Sigmoid colon (tissue), 4 donors: ENCODE data around the gene KCNJ3.

Source experiments
- POLR2AphosphoS5 ChIP-seq, 4 donors: sonication (generic); formaldehyde crosslinking; IDR thresholded peaks; one replicate each; pipeline ENCODE4 v1.6.1; 2017; ENCODE audit warnings: antibody characterized with exemption in 4 of 4
- TF ChIP-seq, protein P1 (sequence below), 4 experiments: fragments of 450-650 bp in 3 of 4; fragments of 200-600 bp in 1 of 4; IDR thresholded peaks; one replicate each; pipeline ENCODE4 v1.5.1; 2016 to 2019; ENCODE audit warnings: antibody characterized with exemption in 4 of 4, mild to moderate bottlenecking in 3 of 4, moderate library complexity in 2 of 4

GRCh38 chr2:154724194-154724797, 25.8 kb downstream of the KCNJ3 start:
- TF ChIP-seq, protein P1, sequence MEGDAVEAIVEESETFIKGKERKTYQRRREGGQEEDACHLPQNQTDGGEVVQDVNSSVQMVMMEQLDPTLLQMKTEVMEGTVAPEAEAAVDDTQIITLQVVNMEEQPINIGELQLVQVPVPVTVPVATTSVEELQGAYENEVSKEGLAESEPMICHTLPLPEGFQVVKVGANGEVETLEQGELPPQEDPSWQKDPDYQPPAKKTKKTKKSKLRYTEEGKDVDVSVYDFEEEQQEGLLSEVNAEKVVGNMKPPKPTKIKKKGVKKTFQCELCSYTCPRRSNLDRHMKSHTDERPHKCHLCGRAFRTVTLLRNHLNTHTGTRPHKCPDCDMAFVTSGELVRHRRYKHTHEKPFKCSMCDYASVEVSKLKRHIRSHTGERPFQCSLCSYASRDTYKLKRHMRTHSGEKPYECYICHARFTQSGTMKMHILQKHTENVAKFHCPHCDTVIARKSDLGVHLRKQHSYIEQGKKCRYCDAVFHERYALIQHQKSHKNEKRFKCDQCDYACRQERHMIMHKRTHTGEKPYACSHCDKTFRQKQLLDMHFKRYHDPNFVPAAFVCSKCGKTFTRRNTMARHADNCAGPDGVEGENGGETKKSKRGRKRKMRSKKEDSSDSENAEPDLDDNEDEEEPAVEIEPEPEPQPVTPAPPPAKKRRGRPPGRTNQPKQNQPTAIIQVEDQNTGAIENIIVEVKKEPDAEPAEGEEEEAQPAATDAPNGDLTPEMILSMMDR (IDR thresholded peaks at IDR 0.05), result no peak
- TF ChIP-seq POLR2AphosphoS5 (IDR thresholded peaks at IDR 0.05), result no peak
